Epidermal melanocyte (primary cell): ENCODE results near the gene HEXD.
A peak's percentile ranks its signal among the peaks of the same experiment; 100 is the strongest.
"Not testable (repeated sequence)": the region's sequence is repeated elsewhere in the genome, so short reads cannot be mapped to it uniquely, and the experiment has no call there.

Source experiments
- DNase-seq: peaks from one replicate; pipeline ENCODE4 v3.0.0; 2011; ENCODE audit warnings: low spot score; ENCODE audit not compliant: insufficient read length

Gene HEXD

DNA sequence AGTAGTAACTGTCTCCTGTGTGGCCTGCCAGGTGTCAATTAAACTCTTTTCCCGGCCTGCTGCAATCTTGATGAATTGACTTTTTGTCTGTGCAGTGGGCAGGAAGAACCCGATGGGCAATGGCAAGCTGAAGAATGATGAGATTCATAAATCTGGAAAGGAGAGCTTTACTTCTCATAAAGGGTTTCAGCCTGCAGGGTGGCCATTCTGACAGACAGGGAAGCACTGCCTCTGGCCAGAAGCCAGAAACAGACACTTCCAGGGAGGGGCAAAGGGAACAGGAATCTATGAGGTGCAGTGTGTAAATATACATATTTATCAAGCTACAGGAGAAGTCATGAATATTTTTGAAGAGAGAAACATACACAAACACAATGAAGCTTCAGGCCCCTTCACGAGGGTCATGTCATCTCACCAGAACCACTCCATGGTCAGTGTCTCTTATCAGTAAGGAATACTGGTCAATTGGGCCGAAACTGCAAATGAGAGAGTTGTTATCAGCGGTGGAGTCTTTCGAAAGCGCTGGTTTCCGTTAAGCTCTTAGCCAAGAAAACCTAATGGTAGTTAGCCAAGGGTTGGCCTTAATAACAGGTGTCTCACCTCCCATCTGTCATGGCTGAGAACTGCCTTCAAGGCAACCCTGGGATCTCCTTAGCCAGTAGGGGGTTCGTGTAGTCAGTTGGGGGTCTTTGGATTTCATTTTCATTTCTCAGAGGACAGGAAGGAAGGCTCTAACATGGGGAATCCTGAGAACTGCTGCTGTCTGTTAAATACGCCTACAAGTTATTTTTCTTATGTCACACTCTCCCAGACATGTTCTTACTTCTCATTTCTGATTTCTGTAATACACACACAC lies 39.2 kb downstream of the HEXD start:
- DNase-seq, result no peak

DNA sequence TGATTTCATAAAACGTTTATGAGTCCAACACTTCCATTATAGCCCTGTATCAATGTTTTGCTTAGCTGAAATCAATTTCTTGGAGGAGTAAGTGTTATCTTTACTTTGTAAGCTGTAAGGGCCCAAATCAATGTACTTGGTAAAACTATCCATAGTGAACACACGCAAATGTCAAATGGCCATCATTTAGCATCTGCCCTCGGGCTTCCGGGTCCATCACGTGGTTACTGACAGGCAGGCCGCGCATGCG lies 39.7 kb downstream of the HEXD start:
- DNase-seq, result peak; percentile 95

DNA sequence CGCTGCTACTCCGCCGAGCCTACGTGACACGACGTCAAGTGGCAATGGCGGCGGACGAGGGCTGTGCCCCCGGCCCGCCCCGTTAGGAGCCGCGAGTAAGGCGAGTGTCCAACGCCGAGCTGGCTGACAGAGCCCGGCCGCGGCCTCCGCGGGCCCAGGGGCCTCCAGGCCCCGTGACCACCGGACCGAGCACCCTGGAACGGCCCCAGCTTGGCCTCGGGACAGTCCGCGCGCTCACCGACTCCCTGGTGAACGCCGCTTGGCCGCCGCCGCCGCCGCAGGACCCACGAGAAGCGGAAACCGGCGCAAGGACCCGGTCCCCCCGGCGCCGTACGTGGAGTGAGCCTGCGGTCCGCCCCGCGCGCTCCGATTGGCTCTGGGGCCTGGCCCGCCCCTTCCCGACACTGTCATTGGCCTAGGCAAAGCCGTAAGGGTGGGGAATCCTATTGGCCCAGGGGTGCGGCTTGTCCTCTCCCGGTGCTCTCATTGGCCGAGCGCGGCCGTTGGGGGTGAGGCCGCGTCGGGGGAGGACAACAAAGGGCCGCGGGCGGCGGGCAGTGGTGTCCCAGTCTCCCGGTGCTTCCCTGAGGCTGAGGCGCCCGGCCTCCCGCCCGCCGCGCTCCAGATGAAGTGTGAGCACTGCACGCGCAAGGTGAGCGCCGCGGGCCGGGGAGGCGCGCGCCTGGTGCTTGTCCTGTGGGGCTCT lies 40.2 kb downstream of the HEXD start, which contains the start of gene NARF:
TSS of gene NARF (plus strand) at position 563 of the 706 bp plus-strand sequence. CDS start at position 626, 63 bp downstream.
- DNase-seq, result peak; percentile 99

GRCh38 chr17:82458885-82459424 lies 40.8 kb downstream of the HEXD start:
- DNase-seq, result no peak

- DNase-seq, result not testable (repeated sequence)
Measured at GRCh38 chr17:82459936-82460335, 41.8 kb downstream of the HEXD start.

- no peak for DNase-seq
Measured at GRCh38 chr17:82461827-82462524, 43.8 kb downstream of the HEXD start.

- DNase-seq, result no peak
Measured at GRCh38 chr17:82463391-82463790, 45.2 kb downstream of the HEXD start.

DNA sequence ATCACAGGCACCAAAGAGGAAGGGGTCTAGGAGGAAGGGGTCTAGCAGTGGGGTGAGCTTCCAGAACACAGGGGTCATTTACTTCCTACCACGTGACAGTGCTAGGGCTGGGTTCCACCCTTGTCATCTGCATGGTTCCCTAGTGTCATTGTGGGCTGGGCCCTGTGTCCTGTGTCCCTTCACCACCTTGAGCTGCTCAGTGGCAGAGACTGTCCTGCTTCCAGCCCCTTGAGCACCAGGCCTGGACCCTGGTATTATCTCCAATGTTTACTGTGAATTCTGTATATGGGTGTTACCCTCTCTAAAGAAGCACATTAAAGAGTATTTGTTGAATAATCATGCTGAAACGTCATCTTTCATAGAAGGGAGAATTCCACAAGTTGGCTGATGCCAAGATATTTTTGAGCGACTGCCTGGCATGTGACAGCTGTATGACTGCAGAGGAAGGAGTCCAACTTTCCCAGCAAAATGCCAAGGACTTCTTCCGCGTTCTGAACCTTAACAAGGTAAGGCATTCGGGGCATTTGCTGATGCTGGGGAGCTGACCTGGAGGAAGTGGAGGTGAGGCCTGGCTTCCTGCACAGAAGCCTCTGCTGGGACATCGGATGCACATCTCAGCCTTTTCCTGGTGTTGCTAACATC lies 45.9 kb downstream of the HEXD start:
- DNase-seq, result no peak

DNA sequence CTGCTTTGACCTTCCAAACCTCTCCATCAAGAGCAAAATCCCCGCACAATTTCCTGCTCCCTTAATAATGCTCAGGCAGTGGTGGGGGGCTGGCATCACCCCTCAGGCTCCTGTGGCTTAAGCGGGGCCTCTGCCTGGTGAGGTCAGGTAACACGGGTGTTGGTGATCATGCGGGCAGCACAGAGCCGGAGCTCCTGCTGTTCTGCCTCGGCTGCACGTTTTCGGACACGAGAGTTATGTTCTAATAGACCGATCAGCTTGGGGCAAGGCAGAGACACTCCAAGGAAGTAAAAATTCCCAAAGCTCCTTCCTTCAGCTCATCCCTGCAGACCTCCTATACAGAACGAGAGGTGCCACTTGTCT lies 46.4 kb downstream of the HEXD start:
- DNase-seq, result no peak

DNA sequence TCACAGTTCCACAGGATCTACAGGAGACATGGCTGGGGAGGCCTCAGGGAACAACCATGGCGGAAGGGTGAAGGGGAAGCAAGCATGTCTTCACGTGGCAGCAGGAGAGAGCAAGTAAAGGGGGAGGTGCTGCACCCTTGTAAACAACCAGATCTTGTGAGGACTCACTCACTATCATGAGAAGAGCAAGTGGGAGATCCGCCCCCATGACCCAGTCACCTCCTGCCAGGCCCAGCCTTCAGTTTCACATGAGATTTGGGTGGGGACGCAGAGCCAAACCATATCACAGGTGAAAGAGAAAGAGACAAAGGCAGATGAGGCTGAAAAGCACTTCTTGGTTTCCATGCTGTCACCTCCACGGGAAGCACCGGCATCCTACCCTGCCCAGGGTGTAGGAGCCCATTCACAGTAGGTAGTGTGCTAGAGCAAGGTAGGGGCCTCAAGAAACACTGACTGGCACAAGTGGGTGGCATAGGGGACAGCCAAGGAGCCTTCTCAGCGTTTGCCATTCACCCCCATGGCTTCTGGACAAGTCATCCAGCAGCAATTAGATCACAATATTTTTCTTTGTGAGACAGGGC lies 47.0 kb downstream of the HEXD start:
- DNase-seq, result no peak

- DNase-seq, result no peak
Measured at GRCh38 chr17:82468692-82469091, 50.5 kb downstream of the HEXD start.

GRCh38 chr17:82470065-82470464 lies 51.9 kb downstream of the HEXD start:
- DNase-seq, result no peak

GRCh38 chr17:82474223-82475010 lies 56.3 kb downstream of the HEXD start:
- no peak for DNase-seq

GRCh38 chr17:82475458-82475857 lies 57.3 kb downstream of the HEXD start:
- no peak for DNase-seq

GRCh38 chr17:82477934-82478333 lies 59.8 kb downstream of the HEXD start:
- DNase-seq, result no peak

DNA sequence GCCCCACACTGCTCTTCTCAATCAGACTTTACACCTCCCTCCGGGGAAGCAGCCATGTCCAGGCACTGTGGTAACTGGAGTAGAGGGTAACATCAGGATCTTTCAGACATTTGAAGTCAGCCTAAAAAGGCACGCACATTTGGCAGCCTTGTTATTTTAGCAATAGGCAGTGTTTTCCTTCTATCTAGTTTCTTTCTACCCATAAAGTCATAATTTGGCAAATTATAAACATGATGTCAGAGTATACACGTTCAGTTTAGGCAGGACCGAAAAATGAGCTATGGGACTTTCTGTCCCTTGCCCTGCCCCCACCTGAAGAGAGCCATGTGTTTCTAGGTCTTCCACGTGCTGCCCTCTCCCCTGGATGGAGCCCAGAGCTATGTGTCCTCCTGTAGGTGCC lies 61.5 kb downstream of the HEXD start:
- DNase-seq, result no peak

DNA sequence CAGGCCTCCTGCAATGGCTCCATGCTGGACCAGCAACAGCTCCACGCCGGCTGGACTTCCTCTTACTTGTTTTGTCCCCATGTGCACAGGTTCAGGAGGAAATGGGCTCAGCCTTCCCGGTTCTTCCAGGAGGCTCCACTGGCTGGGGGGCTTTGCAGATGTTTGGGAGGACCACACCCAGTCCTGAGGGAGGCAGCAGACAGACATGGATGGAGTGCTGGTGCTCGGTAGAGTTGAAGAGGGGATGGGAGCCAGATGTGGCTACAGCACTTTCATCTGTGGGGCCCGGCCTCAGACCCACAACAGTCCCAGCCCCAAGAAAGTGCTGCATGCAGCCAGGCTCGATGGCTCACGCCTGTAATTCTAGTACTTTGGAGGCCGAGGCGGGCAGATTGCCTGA lies 62.2 kb downstream of the HEXD start:
- DNase-seq, result no peak

DNA sequence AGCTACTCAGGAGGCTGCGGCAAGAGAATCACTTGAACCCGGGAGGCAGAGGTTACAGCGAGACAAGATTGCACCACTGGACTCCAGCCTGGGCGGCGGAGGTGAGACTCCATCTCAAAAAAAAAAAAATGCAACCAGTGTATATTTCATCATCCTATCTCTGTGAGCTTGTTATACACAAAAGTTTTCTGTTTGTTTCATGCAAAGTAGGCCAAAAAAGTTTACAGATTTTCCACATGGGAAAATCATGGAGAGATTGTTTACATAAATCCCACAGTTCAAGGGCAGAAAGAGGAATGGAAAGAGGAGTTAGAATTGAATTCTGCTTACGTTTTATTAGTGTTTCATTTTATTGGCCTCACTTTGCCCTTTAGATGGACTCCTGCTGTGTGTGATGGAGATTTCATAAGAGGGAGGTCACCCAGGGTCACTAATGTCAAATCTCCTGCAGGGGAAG lies 65.1 kb downstream of the HEXD start:
- no peak for DNase-seq

- no peak for DNase-seq
Measured at GRCh38 chr17:82483836-82484235, 65.7 kb downstream of the HEXD start.
